ENCODE results near the gene GLO1. TPM values are rescaled to one million over a fixed set of nuclear protein-coding genes. Genes with fewer than 3 reads are reported as not detected.

The GLO1 gene
- total RNA-seq = 10 to 100 TPM; 22.7 to 42.3 TPM

- no peaks in the 10 kb centered on the region for H3K36me3 ChIP-seq (replicated peaks in 1 of 2; ENCODE audit: insufficient read depth in 1 of 2, low read depth in 2 of 2)
- peak; percentile 95 to 96 (median 95) for TF ChIP-seq POLR2A (IDR thresholded peaks at IDR 0.05)
- TF ChIP-seq, protein P1, sequence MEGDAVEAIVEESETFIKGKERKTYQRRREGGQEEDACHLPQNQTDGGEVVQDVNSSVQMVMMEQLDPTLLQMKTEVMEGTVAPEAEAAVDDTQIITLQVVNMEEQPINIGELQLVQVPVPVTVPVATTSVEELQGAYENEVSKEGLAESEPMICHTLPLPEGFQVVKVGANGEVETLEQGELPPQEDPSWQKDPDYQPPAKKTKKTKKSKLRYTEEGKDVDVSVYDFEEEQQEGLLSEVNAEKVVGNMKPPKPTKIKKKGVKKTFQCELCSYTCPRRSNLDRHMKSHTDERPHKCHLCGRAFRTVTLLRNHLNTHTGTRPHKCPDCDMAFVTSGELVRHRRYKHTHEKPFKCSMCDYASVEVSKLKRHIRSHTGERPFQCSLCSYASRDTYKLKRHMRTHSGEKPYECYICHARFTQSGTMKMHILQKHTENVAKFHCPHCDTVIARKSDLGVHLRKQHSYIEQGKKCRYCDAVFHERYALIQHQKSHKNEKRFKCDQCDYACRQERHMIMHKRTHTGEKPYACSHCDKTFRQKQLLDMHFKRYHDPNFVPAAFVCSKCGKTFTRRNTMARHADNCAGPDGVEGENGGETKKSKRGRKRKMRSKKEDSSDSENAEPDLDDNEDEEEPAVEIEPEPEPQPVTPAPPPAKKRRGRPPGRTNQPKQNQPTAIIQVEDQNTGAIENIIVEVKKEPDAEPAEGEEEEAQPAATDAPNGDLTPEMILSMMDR (IDR thresholded peaks at IDR 0.05) = no peak
- no peaks in the 10 kb centered on the region for H3K27me3 ChIP-seq
- H3K9me3 ChIP-seq = no peaks in the 10 kb centered on the region
- peak within 1 kb of the TSS; percentile 37 to 58 for H3K4me3 ChIP-seq
- intact Hi-C loops (cut with DNase I) = no loop called here
- peaks cover 7% of the 10 kb centered on the region for H3K4me1 ChIP-seq
- H3K27ac ChIP-seq = peak within 1 kb of the TSS; percentile 83 to 95 (median 89)
- WGBS, 2 donors = 0 to 1% methylated on average over 39 to 52 of the region's 53 CpGs
- ATAC-seq = peak; percentile 100
- DNase-seq = peak; percentile 97 to 99 (median 98)
Measured at GRCh38 chr6:38702558-38703397, at the start of gene GLO1. Gene GLO1, minus strand, starts transcription at chr6:38703145. Its CDS starts 91 bp downstream, at chr6:38703054.

DNA sequence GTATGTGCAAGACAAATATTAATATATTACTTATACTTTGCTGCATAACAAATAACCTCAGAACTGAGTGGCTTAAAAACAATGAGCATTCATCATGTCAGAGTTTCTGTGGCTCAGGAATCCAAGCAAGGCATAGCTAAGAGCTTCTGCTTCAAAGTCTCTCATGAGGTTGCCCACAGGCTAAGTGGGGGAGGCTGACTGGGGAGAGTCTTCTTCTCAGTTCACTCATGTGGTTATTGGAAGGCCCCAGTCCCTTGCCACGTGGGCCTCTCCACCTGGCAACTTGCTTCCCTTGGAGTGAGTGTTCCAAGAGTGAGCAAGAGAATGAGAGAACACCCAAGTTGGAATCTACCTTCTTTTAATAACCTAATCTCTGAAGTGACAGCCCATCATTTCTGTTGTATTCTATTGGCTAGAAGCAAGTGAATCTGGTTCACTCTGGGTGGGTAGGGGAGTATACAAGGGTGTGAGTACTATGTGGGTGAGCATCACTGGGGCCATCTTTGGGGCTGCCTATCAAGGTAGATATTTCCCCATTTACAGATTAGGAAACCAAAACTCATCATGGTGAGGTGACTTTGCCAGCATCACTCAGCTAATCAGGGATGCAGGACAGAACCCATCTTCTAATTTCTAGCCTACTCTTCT lies 48.1 kb upstream of the GLO1 start:
- 60% methylated on average over 1 of the region's 1 CpG; no CpG with 5 or more reads in 1 of the 2 donors for WGBS, 2 donors
- no peaks in the 10 kb centered on the region for H3K36me3 ChIP-seq (replicated peaks in 1 of 2; ENCODE audit: insufficient read depth in 1 of 2, low read depth in 2 of 2)
- intact Hi-C loops (cut with DNase I) = no loop called here

GRCh38 chr6:38749473-38749872 lies 46.5 kb upstream of the GLO1 start:
- TF ChIP-seq, protein P1 (IDR thresholded peaks at IDR 0.05) = no peak
- no peak for TF ChIP-seq POLR2A (IDR thresholded peaks at IDR 0.05)
- intact Hi-C loops (cut with DNase I) = no loop called here
- Histone ChIP-seq H3K36me3 (replicated peaks in 1 of 2; ENCODE audit: insufficient read depth in 1 of 2, low read depth in 2 of 2) (no peaks in the 10 kb centered on the region), H3K9me3 (no peaks in the 10 kb centered on the region), H3K4me3 (no peak overlapping the region), H3K27ac (no peak overlapping the region), H3K27me3 (no peaks in the 10 kb centered on the region), H3K4me1 (no peaks in the 10 kb centered on the region)
- no peak for ATAC-seq
- WGBS, 2 donors = 89 to 100% methylated on average over 1 of the region's 1 CpG
- DNase-seq = no peak

More for the DNA sequence above, 48.1 kb upstream of the GLO1 start:
- Histone ChIP-seq H3K27ac (no peak overlapping the region), H3K4me1 (peaks cover 4% of the 10 kb centered on the region), H3K27me3 (no peaks in the 10 kb centered on the region), H3K4me3 (no peak overlapping the region), H3K9me3 (no peaks in the 10 kb centered on the region)
- ATAC-seq (no peak), DNase-seq (no peak)
- no peak for TF ChIP-seq POLR2A (IDR thresholded peaks at IDR 0.05)
- TF ChIP-seq, protein P1 (IDR thresholded peaks at IDR 0.05) = no peak

DNA sequence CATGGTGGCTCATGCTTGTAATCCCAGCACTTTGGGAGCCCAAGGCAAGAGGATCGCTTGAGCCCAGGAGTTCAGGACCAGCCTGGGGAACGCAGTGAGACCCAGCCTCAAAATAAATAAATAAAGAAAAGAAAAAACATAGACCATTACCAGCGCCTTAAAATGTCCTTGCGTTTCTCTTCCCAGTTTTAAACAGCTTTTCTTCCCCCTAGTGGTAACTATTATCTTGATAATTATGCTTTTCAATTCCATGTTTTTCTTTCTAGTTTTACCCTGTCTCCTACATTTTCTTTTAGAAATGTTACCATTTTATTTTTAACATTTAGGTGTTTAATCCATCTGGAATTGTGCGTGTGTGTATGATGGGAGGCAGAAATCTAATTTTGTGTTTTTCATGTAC lies 36.6 kb upstream of the GLO1 start:
- H3K27ac ChIP-seq = no peak overlapping the region

More for the DNA sequence above, 36.6 kb upstream of the GLO1 start:
- no peak for TF ChIP-seq POLR2A (IDR thresholded peaks at IDR 0.05)
- TF ChIP-seq, protein P1 (IDR thresholded peaks at IDR 0.05) = peak in 4 of 7 experiments; percentile 11 to 20 (median 18)
- DNase-seq (no peak), ATAC-seq (no peak)
- no peak overlapping the region for H3K4me3 ChIP-seq
- intact Hi-C loops (cut with DNase I) = no loop called here
- no peaks in the 10 kb centered on the region for H3K36me3 ChIP-seq (replicated peaks in 1 of 2; ENCODE audit: insufficient read depth in 1 of 2, low read depth in 2 of 2)
- H3K9me3 ChIP-seq = no peaks in the 10 kb centered on the region
- H3K27me3 ChIP-seq = no peaks in the 10 kb centered on the region
- 30 to 37% methylated on average over 5 of the region's 5 CpGs for WGBS, 2 donors
- H3K4me1 ChIP-seq = no peaks in the 10 kb centered on the region

Measured in body of pancreas (tissue), 4 donors.